ENCODE measurements around the gene ZIC5. TPM values are rescaled to one million over a fixed set of nuclear protein-coding genes. Genes with fewer than 3 reads are reported as not detected.
A peak's percentile ranks its signal among the peaks of the same experiment; 100 is the strongest.
"Not testable (repeated sequence)": the region's sequence is repeated elsewhere in the genome, so short reads cannot be mapped to it uniquely, and the experiment has no call there.

ZIC5 gene
- polyA plus RNA-seq, 1 donor from 2014 or later, result not detected

GRCh38 chr13:99953138-99953755 is 18.3 kb downstream of the ZIC5 start:
- peak overlapping the region in 1 of 3 donors; percentile 90 for H3K27ac Mint-ChIP-seq
- peaks cover 0 to 1% (median 0%) of the 10 kb centered on the region in 3 donors for H3K9me3 Mint-ChIP-seq
- peaks cover 58% of the 10 kb centered on the region for H3K27me3 Mint-ChIP-seq
- peaks cover 0 to 2% (median 0%) of the 10 kb centered on the region in 3 donors for H3K4me1 Mint-ChIP-seq
- H3K36me3 Mint-ChIP-seq, result no peaks in the 10 kb centered on the region
- peak overlapping the region in 1 of 4 donors; percentile 50 for H3K4me3 Mint-ChIP-seq

- not testable (repeated sequence) for H3K36me3 Mint-ChIP-seq, H3K9me3 Mint-ChIP-seq, H3K27ac Mint-ChIP-seq, H3K4me3 Mint-ChIP-seq, H3K4me1 Mint-ChIP-seq
- peaks cover 58% of the 10 kb centered on the region for H3K27me3 Mint-ChIP-seq
These were observed 19.9 kb downstream of the ZIC5 start for GRCh38 chr13:99951666-99952065.

- peak overlapping the region in 1 of 3 donors; percentile 8 for H3K27ac Mint-ChIP-seq
These were observed 21.7 kb downstream of the ZIC5 start for GRCh38 chr13:99949679-99950413.

GRCh38 chr13:99948907-99949678 is 22.5 kb downstream of the ZIC5 start:
- Mint-ChIP-seq H3K36me3 (peaks cover 1% of the 10 kb centered on the region), H3K9me3 (peaks cover 0 to 1% (median 0%) of the 10 kb centered on the region in 3 donors), H3K27me3 (peaks cover 43% of the 10 kb centered on the region), H3K4me1 (no peaks in the 10 kb centered on the region), H3K4me3 (no peak overlapping the region), H3K27ac (peak overlapping the region in 1 of 3 donors; percentile 8)

More at GRCh38 chr13:99949679-99950413, 21.7 kb downstream of the ZIC5 start:
- peaks cover 45% of the 10 kb centered on the region for H3K27me3 Mint-ChIP-seq
- H3K4me1 Mint-ChIP-seq, result no peaks in the 10 kb centered on the region
- peaks cover 1% of the 10 kb centered on the region for H3K36me3 Mint-ChIP-seq
- H3K9me3 Mint-ChIP-seq, result peaks cover 0 to 1% (median 0%) of the 10 kb centered on the region in 3 donors
- H3K4me3 Mint-ChIP-seq, result no peak overlapping the region

GRCh38 chr13:99948411-99948810 is 23.2 kb downstream of the ZIC5 start:
- Mint-ChIP-seq H3K4me1 (no peaks in the 10 kb centered on the region), H3K36me3 (peaks cover 1% of the 10 kb centered on the region), H3K27me3 (peaks cover 40% of the 10 kb centered on the region), H3K4me3 (no peak overlapping the region), H3K9me3 (peaks cover 0 to 1% (median 0%) of the 10 kb centered on the region in 3 donors), H3K27ac (no peak overlapping the region)

GRCh38 chr13:99947666-99948065 is 23.9 kb downstream of the ZIC5 start:
- peaks cover 1% of the 10 kb centered on the region for H3K36me3 Mint-ChIP-seq
- H3K27ac Mint-ChIP-seq, result no peak overlapping the region
- peaks cover 0 to 1% (median 0%) of the 10 kb centered on the region in 3 donors for H3K9me3 Mint-ChIP-seq
- H3K27me3 Mint-ChIP-seq, result peaks cover 40% of the 10 kb centered on the region
- no peak overlapping the region for H3K4me3 Mint-ChIP-seq
- H3K4me1 Mint-ChIP-seq, result no peaks in the 10 kb centered on the region

GRCh38 chr13:99945515-99945914 is 26.1 kb downstream of the ZIC5 start:
- not testable (repeated sequence) for H3K4me3 Mint-ChIP-seq, H3K36me3 Mint-ChIP-seq, H3K9me3 Mint-ChIP-seq, H3K4me1 Mint-ChIP-seq, H3K27ac Mint-ChIP-seq
- peaks cover 39% of the 10 kb centered on the region for H3K27me3 Mint-ChIP-seq

- no peak overlapping the region for H3K4me3 Mint-ChIP-seq
- peaks cover 1% of the 10 kb centered on the region for H3K36me3 Mint-ChIP-seq
- no peaks in the 10 kb centered on the region for H3K9me3 Mint-ChIP-seq
- no peak overlapping the region for H3K27ac Mint-ChIP-seq
- H3K27me3 Mint-ChIP-seq, result peaks cover 38% of the 10 kb centered on the region
- no peaks in the 10 kb centered on the region for H3K4me1 Mint-ChIP-seq
These were observed 27.0 kb downstream of the ZIC5 start for GRCh38 chr13:99944606-99945005.

GRCh38 chr13:99944102-99944501 is 27.5 kb downstream of the ZIC5 start:
- Mint-ChIP-seq H3K27ac (no peak overlapping the region), H3K9me3 (no peaks in the 10 kb centered on the region), H3K36me3 (peaks cover 1% of the 10 kb centered on the region), H3K4me3 (no peak overlapping the region), H3K27me3 (peaks cover 35% of the 10 kb centered on the region), H3K4me1 (no peaks in the 10 kb centered on the region)

- no peaks in the 10 kb centered on the region for H3K9me3 Mint-ChIP-seq
- H3K4me1 Mint-ChIP-seq, result no peaks in the 10 kb centered on the region
- H3K27ac Mint-ChIP-seq, result no peak overlapping the region
- H3K4me3 Mint-ChIP-seq, result no peak overlapping the region
- H3K27me3 Mint-ChIP-seq, result peaks cover 21% of the 10 kb centered on the region
- peaks cover 1% of the 10 kb centered on the region for H3K36me3 Mint-ChIP-seq
These were observed 29.7 kb downstream of the ZIC5 start for GRCh38 chr13:99941911-99942310.

GRCh38 chr13:99941086-99941485 is 30.5 kb downstream of the ZIC5 start:
- Mint-ChIP-seq H3K9me3 (no peaks in the 10 kb centered on the region), H3K27me3 (peaks cover 19% of the 10 kb centered on the region), H3K36me3 (peaks cover 1% of the 10 kb centered on the region)

GRCh38 chr13:99938635-99939034 is 32.9 kb downstream of the ZIC5 start:
- Mint-ChIP-seq H3K27me3 (peaks cover 10% of the 10 kb centered on the region), H3K9me3 (peaks cover 0 to 2% (median 0%) of the 10 kb centered on the region in 3 donors), H3K27ac (no peak overlapping the region), H3K4me3 (no peak overlapping the region), H3K36me3 (no peaks in the 10 kb centered on the region), H3K4me1 (no peaks in the 10 kb centered on the region)

More at GRCh38 chr13:99941086-99941485, 30.5 kb downstream of the ZIC5 start:
- Mint-ChIP-seq H3K4me1 (no peaks in the 10 kb centered on the region), H3K4me3 (no peak overlapping the region), H3K27ac (no peak overlapping the region)

- no peak overlapping the region for H3K27ac Mint-ChIP-seq
- no peaks in the 10 kb centered on the region for H3K36me3 Mint-ChIP-seq
- H3K4me3 Mint-ChIP-seq, result no peak overlapping the region
- H3K9me3 Mint-ChIP-seq, result peaks cover 0 to 4% (median 0%) of the 10 kb centered on the region in 3 donors
- no peaks in the 10 kb centered on the region for H3K4me1 Mint-ChIP-seq
- H3K27me3 Mint-ChIP-seq, result peaks cover 2% of the 10 kb centered on the region
These were observed 35.8 kb downstream of the ZIC5 start for GRCh38 chr13:99935772-99936171.

GRCh38 chr13:99932912-99933311 is 38.7 kb downstream of the ZIC5 start:
- H3K27me3 Mint-ChIP-seq, result peaks cover 3% of the 10 kb centered on the region
- no peaks in the 10 kb centered on the region for H3K4me1 Mint-ChIP-seq
- no peak overlapping the region for H3K4me3 Mint-ChIP-seq
- peaks cover 0 to 9% (median 0%) of the 10 kb centered on the region in 3 donors for H3K9me3 Mint-ChIP-seq
- H3K27ac Mint-ChIP-seq, result no peak overlapping the region
- H3K36me3 Mint-ChIP-seq, result no peaks in the 10 kb centered on the region

GRCh38 chr13:99930925-99931324 is 40.6 kb downstream of the ZIC5 start:
- no peak overlapping the region for H3K27ac Mint-ChIP-seq
- H3K36me3 Mint-ChIP-seq, result no peaks in the 10 kb centered on the region
- H3K4me1 Mint-ChIP-seq, result no peaks in the 10 kb centered on the region
- peaks cover 5% of the 10 kb centered on the region for H3K27me3 Mint-ChIP-seq
- no peak overlapping the region for H3K4me3 Mint-ChIP-seq
- peaks cover 0 to 9% (median 0%) of the 10 kb centered on the region in 3 donors for H3K9me3 Mint-ChIP-seq

Measured in IgD-negative memory B cell (primary cell).